IMR-90 (cell line): ENCODE data around the gene C17orf78. TPM values are rescaled to one million over a fixed set of nuclear protein-coding genes. Genes with fewer than 3 reads are reported as not detected.

ENCODE experiments used
- ATAC-seq: fragments of 200-7000 bp; cut with Tn5 transposase; 2 replicates; pipeline ENCODE4 v1.9.1; 2020; ENCODE audit warnings: low read depth, mild to moderate bottlenecking, moderate library complexity
- BruUV-seq: library from RNA; stranded (reverse); fragments of 400-500 nt; replicated peaks from 2 replicates; lab custom pipeline; 2021; lab: Mats Ljungman, UMichigan
- CTCF ChIA-PET: fragments of 300-600 bp; formaldehyde crosslinking; extraction: SDS; loops from one replicate; lab custom pipeline; 2021; ENCODE audit warnings: antibody characterized with exemption; lab: Yijun Ruan, JAX
- POLR2A ChIA-PET: fragments of 300-600 bp; sonication (Branson Sonifier 250); formaldehyde crosslinking; loops from one replicate; lab custom pipeline; 2022; ENCODE audit warnings: antibody characterized with exemption; ENCODE audit not compliant: unreplicated experiment; lab: Charles Lee
- DNase-seq: peaks from one replicate; pipeline ENCODE4 v3.0.0; 2013
- H2AFZ ChIP-seq: replicated peaks from 2 replicates; pipeline ENCODE3; 2013; ENCODE audit warnings: low read length, mild to moderate bottlenecking; ENCODE audit not compliant: poor library complexity
- H2AK5ac ChIP-seq: 2 replicates; pipeline ENCODE4 v1.6.1; 2013; ENCODE audit warnings: low read depth, low read length, inconsistent platforms
- H2AK9ac ChIP-seq: replicated peaks from 2 replicates; pipeline ENCODE3; 2013; ENCODE audit warnings: mild to moderate bottlenecking, low read depth, low read length, moderate library complexity; ENCODE audit not compliant: poor library complexity
- H2BK120ac ChIP-seq: 2 replicates; pipeline ENCODE4 v1.6.1; 2013; ENCODE audit warnings: low read depth, low read length, inconsistent platforms
- H2BK15ac ChIP-seq: 3 replicates; pipeline ENCODE4 v1.6.1; 2013; ENCODE audit warnings: low read depth, low read length, inconsistent platforms
- H2BK20ac ChIP-seq: 2 replicates; pipeline ENCODE4 v1.6.1; 2013; ENCODE audit warnings: low read depth, mild to moderate bottlenecking, inconsistent platforms, low read length, moderate library complexity
- H2BK5ac ChIP-seq: 2 replicates; pipeline ENCODE4 v1.6.1; 2013; ENCODE audit warnings: mild to moderate bottlenecking, low read depth, low read length, inconsistent platforms; ENCODE audit not compliant: poor library complexity, severe bottlenecking
- H3K14ac ChIP-seq: replicated peaks from 2 replicates; pipeline ENCODE4 v1.6.1; 2013; ENCODE audit warnings: low read depth, low read length, inconsistent platforms
- H3K18ac ChIP-seq: 2 replicates; pipeline ENCODE4 v1.6.1; 2013; ENCODE audit warnings: low read depth, low read length, control low read depth
- H3K23ac ChIP-seq: 2 replicates; pipeline ENCODE4 v1.6.1; 2013; ENCODE audit warnings: low read depth, low read length, inconsistent platforms
- H3K27ac ChIP-seq: 2 replicates; pipeline ENCODE4 v1.5.1; 2013; ENCODE audit warnings: mild to moderate bottlenecking, control low read depth, low read length; ENCODE audit not compliant: insufficient read depth
- H3K27me3 ChIP-seq: 2 replicates; pipeline ENCODE4 v1.6.1; 2013; ENCODE audit warnings: low read length; ENCODE audit not compliant: control insufficient read depth, insufficient read depth
- H3K36me3 ChIP-seq: 2 replicates; pipeline ENCODE4 v1.6.1; 2013; ENCODE audit warnings: low read length, mixed read lengths; ENCODE audit not compliant: control insufficient read depth, insufficient read depth
- H3K4ac ChIP-seq: 2 replicates; pipeline ENCODE4 v1.6.1; 2013; ENCODE audit warnings: low read depth, low read length, inconsistent platforms
- H3K4me1 ChIP-seq: 2 replicates; pipeline ENCODE4 v1.6.1; 2013; ENCODE audit warnings: low read length, mixed read lengths; ENCODE audit not compliant: control insufficient read depth, insufficient read depth
- H3K4me2 ChIP-seq: 2 replicates; pipeline ENCODE4 v1.6.1; 2013; ENCODE audit warnings: low read depth, mild to moderate bottlenecking, control low read depth, low read length, moderate library complexity
- H3K4me3 ChIP-seq: 2 replicates; pipeline ENCODE4 v1.5.1; 2013; ENCODE audit warnings: low read depth, mild to moderate bottlenecking, control low read depth, low read length, moderate library complexity; ENCODE audit not compliant: insufficient read depth
- H3K56ac ChIP-seq: 2 replicates; pipeline ENCODE4 v1.6.1; 2013; ENCODE audit warnings: low read length, inconsistent platforms; ENCODE audit not compliant: insufficient read depth; ENCODE audit errors: extremely low read depth
- H3K79me1 ChIP-seq, 2 experiments: 2 replicates each; pipeline ENCODE4 v1.6.1; 2013; ENCODE audit warnings: low read length in 2 of 2, inconsistent platforms in 1 of 2, low read depth in 1 of 2
- H3K9ac ChIP-seq: 2 replicates; pipeline ENCODE4 v1.6.1; 2013; ENCODE audit warnings: low read depth, low read length, control low read depth
- H3K9me1 ChIP-seq: 2 replicates; pipeline ENCODE4 v1.6.1; 2013; ENCODE audit warnings: low read length, inconsistent platforms; ENCODE audit not compliant: insufficient read depth
- H3K9me3 ChIP-seq: 2 replicates; pipeline ENCODE4 v1.6.1; 2013; ENCODE audit warnings: low read length; ENCODE audit not compliant: control insufficient read depth, insufficient read depth
- H4K20me1 ChIP-seq: 2 replicates; pipeline ENCODE4 v1.6.1; 2013; ENCODE audit warnings: low read length, inconsistent platforms; ENCODE audit not compliant: insufficient read depth
- H4K5ac ChIP-seq: 2 replicates; pipeline ENCODE4 v1.6.1; 2013; ENCODE audit warnings: mild to moderate bottlenecking, low read depth, low read length, control low read depth
- H4K8ac ChIP-seq, 2 experiments: 2 replicates each; pipeline ENCODE4 v1.6.1; 2013; ENCODE audit warnings: low read depth in 2 of 2, low read length in 2 of 2, control low read depth in 1 of 2, inconsistent platforms in 1 of 2
- H4K91ac ChIP-seq: 2 replicates; pipeline ENCODE4 v1.6.1; 2013; ENCODE audit warnings: low read depth, low read length, inconsistent platforms; ENCODE audit not compliant: insufficient read depth
- FOS ChIP-seq: fragments of 150-350 bp; IDR thresholded peaks from 2 replicates; pipeline ENCODE4 v1.6.1; 2016; ENCODE audit warnings: low read depth, low read length
- RCOR1 ChIP-seq: IDR thresholded peaks from 2 replicates; pipeline ENCODE4 v1.6.1; 2012; ENCODE audit warnings: mild to moderate bottlenecking, low read length, improper control_type of control experiment; ENCODE audit not compliant: insufficient replicate concordance
- SMC3 ChIP-seq: fragments of 150-350 bp; IDR thresholded peaks from 2 replicates; pipeline ENCODE4 v1.6.1; 2016; ENCODE audit warnings: low read depth, mild to moderate bottlenecking, antibody characterized with exemption, low read length, moderate library complexity
- WGBS, 2 experiments: methylation state at CpG; one replicate each; pipeline versions ENCODE4 v1.1.5 to v1.1.7; 2013; ENCODE audit warnings: missing lambda C conversion rate in 2 of 2; ENCODE audit not compliant: insufficient read length in 1 of 2; ENCODE audit errors: extremely low coverage in 2 of 2; 5-methylcytosine and 5-hydroxymethylcytosine counted together
- dilution Hi-C: fragments of 300-500 bp; cut with HindIII; formaldehyde crosslinking; loops from one replicate; pipeline ENCODE4 v1.14.3; 2018; ENCODE audit warnings: low sequenced_read_pairs; ENCODE audit not compliant: unreplicated experiment
- in situ Hi-C: fragments of 300-500 bp; cut with MboI; formaldehyde crosslinking; loops from 3 replicates; pipeline ENCODE4 v1.14.3; 2019; ENCODE audit warnings: low sequenced_read_pairs, inconsistent platforms, mixed read lengths
- intact Hi-C: fragments of 100-400 bp; cut with micrococcal nuclease; formaldehyde crosslinking; loops from 2 replicates; pipeline ENCODE4 v1.10.0; 2022
- polyA plus RNA-seq, 3 experiments: library from polyadenylated mRNA; depleted of rRNA; stranded (reverse); fragments of >200 nt; gene quantifications; 2 replicates each; pipeline ENCODE4 v1.2.3, GENCODE V29; 2012; ENCODE audit warnings: low replicate concordance in 1 of 3
- total RNA-seq: library from RNA; depleted of rRNA; stranded (reverse); fragments of >200 nt; gene quantifications from 2 replicates; pipeline ENCODE4 v1.2.3, GENCODE V29; 2012
- TF ChIP-seq, protein P1 (sequence below): fragments of 150-350 bp; IDR thresholded peaks from 2 replicates; pipeline ENCODE4 v1.6.1; 2016; ENCODE audit warnings: low read depth, mild to moderate bottlenecking, low read length, moderate library complexity, borderline replicate concordance

Gene C17orf78
- total and polyA plus RNA-seq, 2 of the 4 experiments (the other 2 are of a cell fraction): not detected

DNA sequence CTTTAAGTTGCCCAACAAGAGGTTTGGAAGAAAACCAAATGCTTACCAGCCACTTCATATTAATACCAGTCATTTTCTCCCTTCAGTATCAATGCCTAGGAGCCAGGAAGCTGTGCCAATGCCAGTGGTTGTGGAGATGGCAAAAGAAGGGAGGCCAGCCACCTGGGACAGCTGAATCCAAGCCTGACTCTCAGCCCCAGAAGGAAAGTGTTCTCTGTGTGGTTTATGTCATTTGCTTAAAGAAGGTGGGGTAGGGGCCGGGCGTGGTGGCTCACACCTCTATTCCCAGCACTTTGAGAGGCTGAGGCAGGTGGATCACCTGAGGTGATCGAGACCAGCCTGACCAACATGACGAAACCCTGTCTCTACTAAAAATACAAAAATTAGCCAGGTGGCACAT lies 13.4 kb downstream of the C17orf78 start:
- Histone ChIP-seq H3K14ac (no peak overlapping the region), H3K27ac (no peak overlapping the region), H2AK5ac (no peak overlapping the region), H3K79me1 (peaks cover 0 to 25% of the 10 kb centered on the region in 2 experiments; a peak in 3 of 4 replicates), H4K8ac (no peak overlapping the region), H3K4me2 (no peak overlapping the region), H2BK15ac (no peak overlapping the region), H4K91ac (no peak overlapping the region), H3K9me1 (0 out of 2 replicates have a peak, but pooled peaks cover 5% of the 10 kb centered on the region), H3K23ac (no peak overlapping the region), H2AK9ac (no peak overlapping the region), H2BK120ac (no peak overlapping the region), H4K20me1 (peaks cover 5% of the 10 kb centered on the region; the same call in 1 of the 2 replicates), H3K56ac (no peak overlapping the region), H2BK20ac (no peak overlapping the region), H2BK5ac (no peak overlapping the region), H3K18ac (no peak overlapping the region), H4K5ac (no peak overlapping the region), H3K9ac (no peak overlapping the region), H3K9me3 (no peaks in the 10 kb centered on the region), H3K4me3 (no peak overlapping the region), H3K4me1 (peaks cover 7% of the 10 kb centered on the region), H3K4ac (no peak overlapping the region), H2AFZ (no peak overlapping the region), H3K36me3 (no peaks in the 10 kb centered on the region), H3K27me3 (no peaks in the 10 kb centered on the region)
- no peak for TF ChIP-seq SMC3
- TF ChIP-seq, protein P1, sequence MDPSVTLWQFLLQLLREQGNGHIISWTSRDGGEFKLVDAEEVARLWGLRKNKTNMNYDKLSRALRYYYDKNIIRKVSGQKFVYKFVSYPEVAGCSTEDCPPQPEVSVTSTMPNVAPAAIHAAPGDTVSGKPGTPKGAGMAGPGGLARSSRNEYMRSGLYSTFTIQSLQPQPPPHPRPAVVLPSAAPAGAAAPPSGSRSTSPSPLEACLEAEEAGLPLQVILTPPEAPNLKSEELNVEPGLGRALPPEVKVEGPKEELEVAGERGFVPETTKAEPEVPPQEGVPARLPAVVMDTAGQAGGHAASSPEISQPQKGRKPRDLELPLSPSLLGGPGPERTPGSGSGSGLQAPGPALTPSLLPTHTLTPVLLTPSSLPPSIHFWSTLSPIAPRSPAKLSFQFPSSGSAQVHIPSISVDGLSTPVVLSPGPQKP: no peak
- no peak for TF ChIP-seq RCOR1
- TF ChIP-seq FOS: no peak
- intact Hi-C loops (no loop called here), in situ Hi-C loops (no loop called here), dilution Hi-C loops (no loop called here)
- no TSS peak for BruUV-seq
- ChIA-PET CTCF (interaction anchor here (0.7 kb wide), 1 partner anchor 18 kb away, joined by 3 read pairs; no protein-coding TSS in a partner anchor), POLR2A (no interaction called here)
- no peak for DNase-seq
- ATAC-seq: no peak
- no CpG with 5 or more reads among the region's 4 CpGs for WGBS, 2 experiments
